Activated CD8-positive, alpha-beta memory T cell treated with anti-CD3 and anti-CD28 coated beads, Interleukin-2, amount 50 U/mL, for 4 hours (primary cell): Measurements from ENCODE around the gene DKKL1.
"Not testable (repeated sequence)": the region's sequence is repeated elsewhere in the genome, so short reads cannot be mapped to it uniquely, and the experiment has no call there.

Source experiments
- DNase-seq: peaks from one replicate; pipeline ENCODE4 v3.0.0-alpha.2; 2020

DKKL1 gene

GRCh38 chr19:49362048-49362928, 1.4 kb upstream of the DKKL1 start, which contains the start of gene TEAD2:
Gene TEAD2 (minus strand): TSS chr19:49362416. CDS start chr19:49360075, 2,341 bp downstream.
- no peak for DNase-seq

- no peak for DNase-seq
Observed at GRCh38 chr19:49362929-49363267, 779 bp upstream of the DKKL1 start.

GRCh38 chr19:49364083-49364737, 533 bp downstream of the DKKL1 start:
- DNase-seq, result no peak

- DNase-seq, result no peak
Observed at GRCh38 chr19:49366110-49366509, 2.4 kb downstream of the DKKL1 start.

GRCh38 chr19:49368711-49369358, 5.2 kb downstream of the DKKL1 start:
- no peak for DNase-seq

GRCh38 chr19:49371184-49371583, 7.5 kb downstream of the DKKL1 start:
- no peak for DNase-seq

GRCh38 chr19:49373174-49373573, 9.5 kb downstream of the DKKL1 start:
- not testable (repeated sequence) for DNase-seq

- DNase-seq, result no peak
Observed at GRCh38 chr19:49374665-49375434, 11.2 kb downstream of the DKKL1 start.

GRCh38 chr19:49378512-49378911, 14.8 kb downstream of the DKKL1 start:
- DNase-seq, result no peak

GRCh38 chr19:49380391-49380790, 16.7 kb downstream of the DKKL1 start:
- no peak for DNase-seq

- DNase-seq, result no peak
Observed at GRCh38 chr19:49382639-49383038, 19.0 kb downstream of the DKKL1 start.

- DNase-seq, result no peak
Observed at GRCh38 chr19:49383599-49383998, 19.9 kb downstream of the DKKL1 start.

- peak; percentile 78 for DNase-seq
Observed at GRCh38 chr19:49387936-49388372, 24.3 kb downstream of the DKKL1 start, which contains the start of gene KASH5. Gene KASH5 (plus strand): TSS chr19:49388249. CDS start chr19:49390884, 2,635 bp downstream.

GRCh38 chr19:49389406-49389805, 25.7 kb downstream of the DKKL1 start:
- no peak for DNase-seq

GRCh38 chr19:49390131-49390928, 26.7 kb downstream of the DKKL1 start:
- no peak for DNase-seq

GRCh38 chr19:49390929-49391359, 27.3 kb downstream of the DKKL1 start:
- no peak for DNase-seq

GRCh38 chr19:49391581-49392399, 28.1 kb downstream of the DKKL1 start:
- DNase-seq, result peak; percentile 81

GRCh38 chr19:49393881-49394280, 30.2 kb downstream of the DKKL1 start:
- no peak for DNase-seq

GRCh38 chr19:49395581-49396407, 32.1 kb downstream of the DKKL1 start:
- DNase-seq, result no peak
